IMR-90 (cell line): Measurements from ENCODE around the gene SPAAR. TPM values are rescaled to one million over a fixed set of nuclear protein-coding genes. Genes with fewer than 3 reads are reported as not detected.

Experiments
- ATAC-seq: fragments of 200-7000 bp; cut with Tn5 transposase; 2 replicates; pipeline ENCODE4 v1.9.1; 2020; ENCODE audit warnings: low read depth, mild to moderate bottlenecking, moderate library complexity
- BruUV-seq: library from RNA; stranded (reverse); fragments of 400-500 nt; replicated peaks from 2 replicates; lab custom pipeline; 2021; lab: Mats Ljungman, UMichigan
- CTCF ChIA-PET: fragments of 300-600 bp; formaldehyde crosslinking; extraction: SDS; loops from one replicate; lab custom pipeline; 2021; ENCODE audit warnings: antibody characterized with exemption; lab: Yijun Ruan, JAX
- POLR2A ChIA-PET: fragments of 300-600 bp; sonication (Branson Sonifier 250); formaldehyde crosslinking; loops from one replicate; lab custom pipeline; 2022; ENCODE audit warnings: antibody characterized with exemption; ENCODE audit not compliant: unreplicated experiment; lab: Charles Lee
- DNase-seq: peaks from one replicate; pipeline ENCODE4 v3.0.0; 2013
- H2AFZ ChIP-seq: replicated peaks from 2 replicates; pipeline ENCODE3; 2013; ENCODE audit warnings: low read length, mild to moderate bottlenecking; ENCODE audit not compliant: poor library complexity
- H2AK5ac ChIP-seq: 2 replicates; pipeline ENCODE4 v1.6.1; 2013; ENCODE audit warnings: low read depth, low read length, inconsistent platforms
- H2AK9ac ChIP-seq: replicated peaks from 2 replicates; pipeline ENCODE3; 2013; ENCODE audit warnings: mild to moderate bottlenecking, low read depth, low read length, moderate library complexity; ENCODE audit not compliant: poor library complexity
- H2BK120ac ChIP-seq: 2 replicates; pipeline ENCODE4 v1.6.1; 2013; ENCODE audit warnings: low read depth, low read length, inconsistent platforms
- H2BK15ac ChIP-seq: 3 replicates; pipeline ENCODE4 v1.6.1; 2013; ENCODE audit warnings: low read depth, low read length, inconsistent platforms
- H2BK20ac ChIP-seq: 2 replicates; pipeline ENCODE4 v1.6.1; 2013; ENCODE audit warnings: low read depth, mild to moderate bottlenecking, inconsistent platforms, low read length, moderate library complexity
- H2BK5ac ChIP-seq: 2 replicates; pipeline ENCODE4 v1.6.1; 2013; ENCODE audit warnings: mild to moderate bottlenecking, low read depth, low read length, inconsistent platforms; ENCODE audit not compliant: poor library complexity, severe bottlenecking
- H3K14ac ChIP-seq: replicated peaks from 2 replicates; pipeline ENCODE4 v1.6.1; 2013; ENCODE audit warnings: low read depth, low read length, inconsistent platforms
- H3K18ac ChIP-seq: 2 replicates; pipeline ENCODE4 v1.6.1; 2013; ENCODE audit warnings: low read depth, low read length, control low read depth
- H3K23ac ChIP-seq: 2 replicates; pipeline ENCODE4 v1.6.1; 2013; ENCODE audit warnings: low read depth, low read length, inconsistent platforms
- H3K27ac ChIP-seq: 2 replicates; pipeline ENCODE4 v1.5.1; 2013; ENCODE audit warnings: mild to moderate bottlenecking, control low read depth, low read length; ENCODE audit not compliant: insufficient read depth
- H3K27me3 ChIP-seq: 2 replicates; pipeline ENCODE4 v1.6.1; 2013; ENCODE audit warnings: low read length; ENCODE audit not compliant: control insufficient read depth, insufficient read depth
- H3K36me3 ChIP-seq: 2 replicates; pipeline ENCODE4 v1.6.1; 2013; ENCODE audit warnings: low read length, mixed read lengths; ENCODE audit not compliant: control insufficient read depth, insufficient read depth
- H3K4ac ChIP-seq: 2 replicates; pipeline ENCODE4 v1.6.1; 2013; ENCODE audit warnings: low read depth, low read length, inconsistent platforms
- H3K4me1 ChIP-seq: 2 replicates; pipeline ENCODE4 v1.6.1; 2013; ENCODE audit warnings: low read length, mixed read lengths; ENCODE audit not compliant: control insufficient read depth, insufficient read depth
- H3K4me2 ChIP-seq: 2 replicates; pipeline ENCODE4 v1.6.1; 2013; ENCODE audit warnings: low read depth, mild to moderate bottlenecking, control low read depth, low read length, moderate library complexity
- H3K4me3 ChIP-seq: 2 replicates; pipeline ENCODE4 v1.5.1; 2013; ENCODE audit warnings: low read depth, mild to moderate bottlenecking, control low read depth, low read length, moderate library complexity; ENCODE audit not compliant: insufficient read depth
- H3K56ac ChIP-seq: 2 replicates; pipeline ENCODE4 v1.6.1; 2013; ENCODE audit warnings: low read length, inconsistent platforms; ENCODE audit not compliant: insufficient read depth; ENCODE audit errors: extremely low read depth
- H3K79me1 ChIP-seq, 2 experiments: 2 replicates each; pipeline ENCODE4 v1.6.1; 2013; ENCODE audit warnings: low read length in 2 of 2, inconsistent platforms in 1 of 2, low read depth in 1 of 2
- H3K9ac ChIP-seq: 2 replicates; pipeline ENCODE4 v1.6.1; 2013; ENCODE audit warnings: low read depth, low read length, control low read depth
- H3K9me1 ChIP-seq: 2 replicates; pipeline ENCODE4 v1.6.1; 2013; ENCODE audit warnings: low read length, inconsistent platforms; ENCODE audit not compliant: insufficient read depth
- H3K9me3 ChIP-seq: 2 replicates; pipeline ENCODE4 v1.6.1; 2013; ENCODE audit warnings: low read length; ENCODE audit not compliant: control insufficient read depth, insufficient read depth
- H4K20me1 ChIP-seq: 2 replicates; pipeline ENCODE4 v1.6.1; 2013; ENCODE audit warnings: low read length, inconsistent platforms; ENCODE audit not compliant: insufficient read depth
- H4K5ac ChIP-seq: 2 replicates; pipeline ENCODE4 v1.6.1; 2013; ENCODE audit warnings: mild to moderate bottlenecking, low read depth, low read length, control low read depth
- H4K8ac ChIP-seq, 2 experiments: 2 replicates each; pipeline ENCODE4 v1.6.1; 2013; ENCODE audit warnings: low read depth in 2 of 2, low read length in 2 of 2, control low read depth in 1 of 2, inconsistent platforms in 1 of 2
- H4K91ac ChIP-seq: 2 replicates; pipeline ENCODE4 v1.6.1; 2013; ENCODE audit warnings: low read depth, low read length, inconsistent platforms; ENCODE audit not compliant: insufficient read depth
- CEBPB ChIP-seq: IDR thresholded peaks from 2 replicates; pipeline ENCODE4 v1.6.1; 2012; ENCODE audit warnings: low read depth, low read length, improper control_type of control experiment
- CHD1 ChIP-seq: IDR thresholded peaks from 2 replicates; pipeline ENCODE4 v1.6.1; 2012; ENCODE audit warnings: low read depth, low read length, improper control_type of control experiment
- FOS ChIP-seq: fragments of 150-350 bp; IDR thresholded peaks from 2 replicates; pipeline ENCODE4 v1.6.1; 2016; ENCODE audit warnings: low read depth, low read length
- MAZ ChIP-seq: IDR thresholded peaks from 2 replicates; pipeline ENCODE4 v1.6.1; 2012; ENCODE audit warnings: low read depth, mild to moderate bottlenecking, low read length, improper control_type of control experiment, moderate library complexity, borderline replicate concordance
- NFE2L2 ChIP-seq: fragments of 150-350 bp; IDR thresholded peaks from 2 replicates; pipeline ENCODE4 v1.6.1; 2016; ENCODE audit warnings: low read depth, mild to moderate bottlenecking, low read length
- RFX5 ChIP-seq: IDR thresholded peaks from 2 replicates; pipeline ENCODE4 v1.8.0; 2012; ENCODE audit warnings: low read depth, mild to moderate bottlenecking, low read length, moderate library complexity
- SMC3 ChIP-seq: fragments of 150-350 bp; IDR thresholded peaks from 2 replicates; pipeline ENCODE4 v1.6.1; 2016; ENCODE audit warnings: low read depth, mild to moderate bottlenecking, antibody characterized with exemption, low read length, moderate library complexity
- WGBS, 2 experiments: methylation state at CpG; one replicate each; pipeline versions ENCODE4 v1.1.5 to v1.1.7; 2013; ENCODE audit warnings: missing lambda C conversion rate in 2 of 2; ENCODE audit not compliant: insufficient read length in 1 of 2; ENCODE audit errors: extremely low coverage in 2 of 2; 5-methylcytosine and 5-hydroxymethylcytosine counted together
- dilution Hi-C: fragments of 300-500 bp; cut with HindIII; formaldehyde crosslinking; loops from one replicate; pipeline ENCODE4 v1.14.3; 2018; ENCODE audit warnings: low sequenced_read_pairs; ENCODE audit not compliant: unreplicated experiment
- in situ Hi-C: fragments of 300-500 bp; cut with MboI; formaldehyde crosslinking; loops from 3 replicates; pipeline ENCODE4 v1.14.3; 2019; ENCODE audit warnings: low sequenced_read_pairs, inconsistent platforms, mixed read lengths
- intact Hi-C: fragments of 100-400 bp; cut with micrococcal nuclease; formaldehyde crosslinking; loops from 2 replicates; pipeline ENCODE4 v1.10.0; 2022
- polyA plus RNA-seq, 3 experiments: library from polyadenylated mRNA; depleted of rRNA; stranded (reverse); fragments of >200 nt; gene quantifications; 2 replicates each; pipeline ENCODE4 v1.2.3, GENCODE V29; 2012; ENCODE audit warnings: low replicate concordance in 1 of 3
- total RNA-seq: library from RNA; depleted of rRNA; stranded (reverse); fragments of >200 nt; gene quantifications from 2 replicates; pipeline ENCODE4 v1.2.3, GENCODE V29; 2012
- TF ChIP-seq, protein P1 (sequence below): conservative IDR thresholded peaks from 2 replicates; pipeline ENCODE4 v1.5.1; 2012; ENCODE audit warnings: mild to moderate bottlenecking, low read depth, low read length, improper control_type of control experiment
- TF ChIP-seq, protein P2 (sequence below): fragments of 150-350 bp; IDR thresholded peaks from 2 replicates; pipeline ENCODE4 v1.6.1; 2017; ENCODE audit warnings: mild to moderate bottlenecking, antibody characterized with exemption, low read length, low read depth
- TF ChIP-seq, protein P3 (sequence below): fragments of 150-350 bp; IDR thresholded peaks from 2 replicates; pipeline ENCODE4 v1.6.1; 2016; ENCODE audit warnings: low read depth, mild to moderate bottlenecking, low read length, moderate library complexity, borderline replicate concordance

SPAAR gene
- total and polyA plus RNA-seq, 2 of the 4 experiments (the other 2 are of a cell fraction) = 0.18 to 0.32 TPM

DNA sequence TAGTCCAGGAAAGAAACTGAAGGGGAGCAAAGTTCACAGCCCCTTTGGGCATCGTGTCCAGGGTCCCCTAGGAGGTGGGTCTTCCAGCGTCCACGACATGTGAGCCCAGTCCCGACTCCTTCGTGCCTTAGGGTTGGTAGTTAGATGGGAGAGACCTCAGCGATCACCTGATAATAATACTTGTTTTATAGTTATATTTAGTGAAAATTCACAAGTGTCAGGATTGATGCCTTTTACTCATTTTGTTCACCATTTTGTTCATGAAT, 20.1 kb downstream of the SPAAR start:
- peak overlapping the region; percentile 47 to 49; a peak in 2 of 4 replicates for H4K8ac ChIP-seq
- no peaks in the 10 kb centered on the region for H4K20me1 ChIP-seq
- H2AK9ac ChIP-seq = no peak overlapping the region
- WGBS, 2 experiments = no CpG with 5 or more reads among the region's 6 CpGs
- peak overlapping the region; percentile 92 for H2BK20ac ChIP-seq
- 0 out of 2 replicates have a peak overlapping the region, but pooled peaks have one; percentile 25 for H3K18ac ChIP-seq
- peak overlapping the region; percentile 94 for H2BK120ac ChIP-seq
- no peak overlapping the region for H2BK5ac ChIP-seq
- peak overlapping the region; percentile 69 for H3K4ac ChIP-seq
- no peak for ATAC-seq
- no peak for TF ChIP-seq CEBPB
- no peak for TF ChIP-seq FOS
- TF ChIP-seq, protein P1, sequence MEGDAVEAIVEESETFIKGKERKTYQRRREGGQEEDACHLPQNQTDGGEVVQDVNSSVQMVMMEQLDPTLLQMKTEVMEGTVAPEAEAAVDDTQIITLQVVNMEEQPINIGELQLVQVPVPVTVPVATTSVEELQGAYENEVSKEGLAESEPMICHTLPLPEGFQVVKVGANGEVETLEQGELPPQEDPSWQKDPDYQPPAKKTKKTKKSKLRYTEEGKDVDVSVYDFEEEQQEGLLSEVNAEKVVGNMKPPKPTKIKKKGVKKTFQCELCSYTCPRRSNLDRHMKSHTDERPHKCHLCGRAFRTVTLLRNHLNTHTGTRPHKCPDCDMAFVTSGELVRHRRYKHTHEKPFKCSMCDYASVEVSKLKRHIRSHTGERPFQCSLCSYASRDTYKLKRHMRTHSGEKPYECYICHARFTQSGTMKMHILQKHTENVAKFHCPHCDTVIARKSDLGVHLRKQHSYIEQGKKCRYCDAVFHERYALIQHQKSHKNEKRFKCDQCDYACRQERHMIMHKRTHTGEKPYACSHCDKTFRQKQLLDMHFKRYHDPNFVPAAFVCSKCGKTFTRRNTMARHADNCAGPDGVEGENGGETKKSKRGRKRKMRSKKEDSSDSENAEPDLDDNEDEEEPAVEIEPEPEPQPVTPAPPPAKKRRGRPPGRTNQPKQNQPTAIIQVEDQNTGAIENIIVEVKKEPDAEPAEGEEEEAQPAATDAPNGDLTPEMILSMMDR = no peak
- TF ChIP-seq CHD1 = no peak
- no peak for TF ChIP-seq NFE2L2
- no peak for TF ChIP-seq MAZ
- no peak for TF ChIP-seq RFX5
- TF ChIP-seq, protein P2, sequence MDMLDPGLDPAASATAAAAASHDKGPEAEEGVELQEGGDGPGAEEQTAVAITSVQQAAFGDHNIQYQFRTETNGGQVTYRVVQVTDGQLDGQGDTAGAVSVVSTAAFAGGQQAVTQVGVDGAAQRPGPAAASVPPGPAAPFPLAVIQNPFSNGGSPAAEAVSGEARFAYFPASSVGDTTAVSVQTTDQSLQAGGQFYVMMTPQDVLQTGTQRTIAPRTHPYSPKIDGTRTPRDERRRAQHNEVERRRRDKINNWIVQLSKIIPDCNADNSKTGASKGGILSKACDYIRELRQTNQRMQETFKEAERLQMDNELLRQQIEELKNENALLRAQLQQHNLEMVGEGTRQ = no peak
- TF ChIP-seq, protein P3, sequence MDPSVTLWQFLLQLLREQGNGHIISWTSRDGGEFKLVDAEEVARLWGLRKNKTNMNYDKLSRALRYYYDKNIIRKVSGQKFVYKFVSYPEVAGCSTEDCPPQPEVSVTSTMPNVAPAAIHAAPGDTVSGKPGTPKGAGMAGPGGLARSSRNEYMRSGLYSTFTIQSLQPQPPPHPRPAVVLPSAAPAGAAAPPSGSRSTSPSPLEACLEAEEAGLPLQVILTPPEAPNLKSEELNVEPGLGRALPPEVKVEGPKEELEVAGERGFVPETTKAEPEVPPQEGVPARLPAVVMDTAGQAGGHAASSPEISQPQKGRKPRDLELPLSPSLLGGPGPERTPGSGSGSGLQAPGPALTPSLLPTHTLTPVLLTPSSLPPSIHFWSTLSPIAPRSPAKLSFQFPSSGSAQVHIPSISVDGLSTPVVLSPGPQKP = no peak
- TF ChIP-seq SMC3 = no peak
- H3K4me2 ChIP-seq = no peak overlapping the region
- H2BK15ac ChIP-seq = peak overlapping the region; percentile 89; the same call in 2 of the 3 replicates
- no peaks in the 10 kb centered on the region for H3K9me3 ChIP-seq
- intact Hi-C loops (no loop called here), in situ Hi-C loops (no loop called here), dilution Hi-C loops (no loop called here)
- CTCF ChIA-PET = no interaction called here
- H3K23ac ChIP-seq = peak overlapping the region; percentile 48; the same call in 1 of the 2 replicates
- POLR2A ChIA-PET = no interaction called here
- peak overlapping the region; percentile 75; the same call in 1 of the 2 replicates for H3K14ac ChIP-seq
- H3K36me3 ChIP-seq = no peaks in the 10 kb centered on the region
- peak overlapping the region; percentile 74; the same call in 1 of the 2 replicates for H2AK5ac ChIP-seq
- H3K9ac ChIP-seq = no peak overlapping the region
- H3K9me1 ChIP-seq = peaks cover 20% of the 10 kb centered on the region
- DNase-seq = no peak
- H3K56ac ChIP-seq = no peak overlapping the region
- H3K4me1 ChIP-seq = peaks cover 11% of the 10 kb centered on the region
- H3K4me3 ChIP-seq = no peak overlapping the region
- peak overlapping the region; percentile 54 for H2AFZ ChIP-seq
- H3K27me3 ChIP-seq = no peaks in the 10 kb centered on the region
- peak overlapping the region; percentile 90 for H4K91ac ChIP-seq
- no peak overlapping the region for H3K27ac ChIP-seq
- no peak overlapping the region for H4K5ac ChIP-seq
- no peaks in the 10 kb centered on the region for H3K79me1 ChIP-seq
- BruUV-seq = no TSS peak
